OCI-M2 (cell line): ENCODE results near the gene SLC35F4.
"Not testable (repeated sequence)": the region's sequence is repeated elsewhere in the genome, so short reads cannot be mapped to it uniquely, and the experiment has no call there.

ENCODE experiments used
- DNase-seq: peaks from one replicate; lab custom pipeline; 2025; ENCODE audit not compliant: unreplicated experiment; lab: John Stamatoyannopoulos, UW

Gene SLC35F4

DNA sequence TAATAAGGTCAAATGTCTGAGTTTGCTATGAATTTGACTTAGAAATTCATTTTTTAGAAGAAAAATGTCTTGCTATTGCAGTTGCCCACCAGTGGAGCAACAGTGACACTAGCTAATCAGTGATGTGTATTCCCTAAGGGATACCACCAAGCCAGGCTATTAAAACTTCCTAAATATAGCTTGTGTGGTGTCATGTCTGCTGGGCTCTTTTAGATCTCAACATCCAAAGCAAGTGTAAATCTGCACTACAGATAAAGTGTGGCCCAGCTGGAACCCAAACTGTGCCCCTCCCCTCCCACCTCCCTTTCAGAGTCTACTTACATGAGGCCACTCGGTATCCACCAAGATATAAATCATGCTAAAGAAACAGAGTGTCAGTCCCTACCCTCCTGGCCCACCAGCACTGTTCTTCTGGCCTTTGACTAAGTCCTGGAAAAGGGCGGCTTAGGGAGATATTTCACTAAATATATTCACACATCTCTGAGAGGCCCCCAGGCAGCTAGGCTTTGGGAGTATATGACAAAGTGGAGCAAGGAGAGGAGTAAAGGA lies 53.8 kb downstream of the SLC35F4 start:
- no peak for DNase-seq

- no peak for DNase-seq
Measured at GRCh38 chr14:57809808-57810207, 56.1 kb downstream of the SLC35F4 start.

DNA sequence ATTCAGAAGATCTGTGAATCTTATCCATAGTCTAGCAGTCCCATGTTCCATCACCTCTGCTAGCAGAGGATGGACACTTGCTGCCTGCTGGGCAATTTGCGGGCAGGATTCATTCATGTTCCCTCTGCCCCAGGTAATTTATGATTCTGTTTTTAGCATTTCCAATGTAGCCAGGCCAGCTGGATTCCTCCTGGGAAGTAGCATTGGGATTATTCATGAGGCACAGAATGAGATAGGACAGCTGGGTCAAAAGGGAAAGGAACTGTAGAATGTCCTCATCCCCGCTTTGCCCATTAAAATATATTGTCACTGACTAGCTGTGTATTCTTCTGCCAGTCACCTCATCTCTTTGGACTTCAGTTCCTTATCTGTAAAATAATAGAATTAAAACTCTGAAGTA lies 68.7 kb downstream of the SLC35F4 start:
- no peak for DNase-seq

DNA sequence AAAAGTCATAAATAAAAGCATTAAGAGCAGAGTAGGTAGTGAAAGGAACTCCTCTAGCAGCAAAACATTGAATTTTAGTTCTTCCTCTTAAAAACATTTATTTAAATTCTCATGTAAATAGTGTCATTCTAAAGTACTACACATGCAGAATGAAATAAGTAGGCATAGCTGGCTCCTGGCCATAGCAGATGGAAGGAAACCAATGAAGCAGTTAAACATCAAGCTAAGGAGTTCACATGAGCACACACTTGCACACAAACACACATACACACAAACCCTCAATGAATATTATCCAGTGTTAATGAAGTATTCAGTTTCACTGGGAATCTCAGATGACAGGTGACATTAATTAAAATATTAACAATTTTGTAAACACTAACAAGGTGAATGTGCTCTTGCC lies 69.3 kb downstream of the SLC35F4 start:
- DNase-seq, result no peak

DNA sequence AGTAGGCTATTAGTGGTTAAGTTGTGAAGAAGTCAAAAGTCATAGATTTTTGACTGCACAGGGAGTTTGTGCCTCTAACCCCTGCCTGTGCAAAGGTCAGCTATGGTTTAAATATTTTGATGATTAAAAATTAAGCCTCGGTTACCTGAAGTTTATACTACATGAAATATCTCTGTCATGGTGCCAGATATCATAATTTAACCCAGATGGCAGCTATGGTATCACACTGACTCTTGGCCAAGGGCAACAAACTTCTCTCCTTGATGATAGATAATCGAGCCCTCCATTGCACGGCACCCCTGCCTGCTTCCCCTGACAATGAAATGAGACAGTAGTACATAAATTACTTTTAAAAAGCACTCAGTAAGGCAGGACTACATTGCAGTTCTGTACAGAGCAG lies 80.8 kb downstream of the SLC35F4 start:
- DNase-seq, result no peak

DNA sequence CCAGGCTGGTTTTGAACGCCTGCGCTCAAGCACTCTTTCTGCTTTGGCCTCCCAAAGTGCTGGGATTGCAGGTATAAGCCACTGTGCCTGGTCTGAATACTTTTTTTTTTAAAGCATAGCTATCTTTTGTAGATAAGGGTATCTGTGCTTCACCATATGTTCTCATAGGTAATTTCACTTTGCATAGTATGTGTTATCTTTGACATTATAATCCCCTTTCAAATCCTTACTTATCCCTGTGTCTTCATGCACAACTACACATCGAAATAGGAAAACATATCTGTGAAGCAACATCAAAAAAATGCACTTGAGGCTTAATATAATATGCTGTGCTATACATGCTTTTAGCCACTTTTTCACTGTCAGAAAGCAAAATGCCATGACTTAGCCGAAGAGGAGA lies 94.1 kb downstream of the SLC35F4 start:
- no peak for DNase-seq

- DNase-seq, result no peak
Measured at GRCh38 chr14:57769863-57770523, 95.9 kb downstream of the SLC35F4 start.

DNA sequence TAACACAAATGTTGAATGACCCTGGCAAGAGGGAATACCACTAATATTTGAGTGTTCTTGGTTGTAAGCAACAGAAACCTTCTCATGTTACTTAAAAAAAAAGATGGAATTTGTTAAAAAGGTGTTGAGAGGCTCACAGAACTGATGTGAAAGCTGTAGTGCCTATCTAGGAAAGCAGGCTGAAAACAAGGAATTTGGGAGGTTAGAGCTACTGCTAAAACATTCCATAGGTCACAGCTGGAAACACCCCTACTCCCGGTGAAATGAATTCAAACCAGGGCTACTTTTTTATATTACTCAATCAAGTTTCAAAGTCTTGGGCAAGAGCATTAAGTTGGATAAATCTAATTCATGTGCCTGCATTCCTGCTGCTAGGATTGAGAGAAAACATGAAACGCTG lies 104.1 kb downstream of the SLC35F4 start:
- no peak for DNase-seq

DNA sequence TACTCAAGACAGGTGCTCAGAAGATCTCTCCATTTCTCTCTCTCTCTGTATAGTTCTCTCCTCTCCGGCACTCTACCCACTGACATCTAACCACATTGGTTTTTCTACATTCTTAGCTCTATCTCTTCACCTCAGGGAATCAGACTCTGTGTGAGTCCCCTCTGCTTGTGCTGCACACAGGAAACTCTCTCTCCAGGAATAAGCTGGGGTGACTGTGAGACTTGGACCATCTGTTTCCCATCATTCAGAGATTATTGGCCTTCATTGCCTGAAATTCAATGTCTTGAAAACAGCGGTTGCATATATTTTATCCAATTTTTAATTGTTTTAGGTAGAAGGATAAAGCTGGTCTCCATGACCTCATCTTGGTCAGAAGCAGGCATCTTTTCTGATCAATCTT lies 105.0 kb downstream of the SLC35F4 start:
- DNase-seq, result no peak

GRCh38 chr14:57755018-57755521 lies 110.8 kb downstream of the SLC35F4 start:
- no peak for DNase-seq

GRCh38 chr14:57754527-57754926 lies 111.4 kb downstream of the SLC35F4 start:
- no peak for DNase-seq

- no peak for DNase-seq
Measured at GRCh38 chr14:57753821-57754220, 112.1 kb downstream of the SLC35F4 start.

- not testable (repeated sequence) for DNase-seq
Measured at GRCh38 chr14:57752142-57752695, 113.7 kb downstream of the SLC35F4 start.

GRCh38 chr14:57751400-57751799 lies 114.5 kb downstream of the SLC35F4 start:
- no peak for DNase-seq

DNA sequence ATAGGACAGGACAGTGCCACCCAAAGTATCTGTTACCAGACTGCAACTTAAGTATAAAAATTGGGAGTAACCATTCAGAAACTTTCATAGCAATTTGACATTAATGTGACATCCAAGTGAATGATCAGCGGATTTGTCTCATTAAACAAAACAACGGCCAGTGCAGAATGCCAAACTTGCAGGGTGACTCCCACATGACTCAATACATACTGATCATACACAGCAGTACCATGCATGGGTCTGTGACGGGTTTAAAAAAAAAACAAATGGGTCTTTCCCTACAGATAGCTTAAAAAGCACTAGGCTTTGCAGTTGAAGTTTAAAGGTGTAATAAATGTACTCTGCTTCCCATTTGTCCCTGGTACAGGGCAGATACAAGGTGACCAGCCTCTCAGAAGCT lies 116.6 kb downstream of the SLC35F4 start:
- no peak for DNase-seq

- no peak for DNase-seq
Measured at GRCh38 chr14:57748279-57748678, 117.6 kb downstream of the SLC35F4 start.

DNA sequence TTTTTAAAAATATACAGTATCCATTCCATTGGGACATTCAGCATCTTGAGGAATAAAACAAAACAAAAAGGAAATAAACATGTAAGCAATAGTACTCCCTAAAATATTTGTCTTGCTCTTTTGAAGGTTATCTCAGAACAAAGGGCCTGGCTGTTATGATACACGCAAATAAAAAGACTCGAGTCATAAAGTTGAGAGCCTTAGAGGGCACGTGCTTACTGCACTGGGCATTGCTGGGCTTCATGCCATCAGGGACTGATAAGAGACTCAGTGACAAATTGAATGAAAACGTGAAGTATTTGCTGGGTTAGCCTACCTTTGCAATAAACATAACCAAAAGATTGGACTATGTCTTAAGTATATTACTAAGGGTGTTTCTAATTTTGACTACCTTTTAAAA lies 118.9 kb downstream of the SLC35F4 start:
- no peak for DNase-seq

GRCh38 chr14:57746563-57746962 lies 119.3 kb downstream of the SLC35F4 start:
- no peak for DNase-seq

- no peak for DNase-seq
Measured at GRCh38 chr14:57739516-57739915, 126.4 kb downstream of the SLC35F4 start.

DNA sequence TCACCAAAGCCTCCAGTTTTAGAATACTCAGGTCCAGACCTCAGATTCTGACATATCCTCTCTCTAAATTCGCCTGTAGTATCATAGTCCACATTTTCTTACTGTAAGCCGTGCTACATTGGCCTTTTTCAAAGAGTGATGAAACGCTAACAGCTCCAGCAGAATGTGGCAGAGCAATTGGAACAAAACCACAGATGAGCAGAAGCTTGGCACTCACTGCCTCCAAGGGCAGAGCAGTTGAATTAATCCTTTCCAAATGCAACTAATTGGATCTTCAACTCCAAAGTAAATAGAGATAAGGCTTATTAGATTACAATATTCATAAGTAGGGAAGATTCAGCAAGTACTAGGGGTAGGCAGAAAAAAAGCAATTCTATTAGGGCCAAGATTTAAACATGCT lies 128.3 kb downstream of the SLC35F4 start:
- DNase-seq, result no peak

- DNase-seq, result no peak
Measured at GRCh38 chr14:57736391-57736790, 129.5 kb downstream of the SLC35F4 start.

GRCh38 chr14:57735276-57735675 lies 130.6 kb downstream of the SLC35F4 start:
- no peak for DNase-seq
